ENCODE measurements around the gene APLF. TPM values are rescaled to one million over a fixed set of nuclear protein-coding genes. Genes with fewer than 3 reads are reported as not detected.

APLF gene
- total and polyA plus RNA-seq, 2 donors (not counting 3 experiments of a cell fraction or from before 2014, with no cell fraction given) = 0.75 to 2.3 TPM

- no peaks in the 10 kb centered on the region for H3K36me3 ChIP-seq (ENCODE audit: control insufficient read depth in 2 of 2, extremely low read depth in 1 of 2, insufficient read depth in 2 of 2, low read length in 2 of 2)
- no peak for TF ChIP-seq CTCF (IDR thresholded peaks at IDR 0.05; ENCODE audit: extremely low read depth in 1 of 2, insufficient read depth in 1 of 2, low read depth in 1 of 2, low read length in 2 of 2)
- no peak for TF ChIP-seq POLR2AphosphoS5 (IDR thresholded peaks at IDR 0.05; ENCODE audit: insufficient read depth, low read depth, low read length)
- no peak for TF ChIP-seq GATA2 (IDR thresholded peaks at IDR 0.05; ENCODE audit: insufficient read depth, insufficient read length, low read depth, low read length)
- no peak for TF ChIP-seq MAX (IDR thresholded peaks at IDR 0.05; ENCODE audit: insufficient read depth, insufficient read length)
- TF ChIP-seq JUN (IDR thresholded peaks at IDR 0.05; ENCODE audit: borderline replicate concordance, insufficient read depth, insufficient read length, low read depth) = no peak
- no peak for TF ChIP-seq MYC (IDR thresholded peaks at IDR 0.05; ENCODE audit: low read depth, low read length)
- TF ChIP-seq EZH2 (IDR thresholded peaks at IDR 0.05; ENCODE audit: borderline replicate concordance, low read depth, low read length, severe bottlenecking) = no peak
- no peak for TF ChIP-seq FOS (IDR thresholded peaks at IDR 0.05; ENCODE audit: borderline replicate concordance, insufficient read depth, low read length)
- no peak for TF ChIP-seq POLR2A (IDR thresholded peaks at IDR 0.05; ENCODE audit: low read depth, low read length)
- H3K79me2 ChIP-seq (ENCODE audit: control insufficient read depth, insufficient read depth, low read length) = no peaks in the 10 kb centered on the region
- ChIA-PET CTCF (interaction anchor here (0.7 to 1.0 kb wide), 3 partner anchors 37 to 74 kb away, joined by 3 to 4 read pairs (median 3); no protein-coding TSS in a partner anchor), POLR2A (no interaction called here)
- BruUV-seq (replicated peaks) = no TSS peak
- no peak overlapping the region for H3K4me2 ChIP-seq (ENCODE audit: insufficient read depth, low read length)
- intact Hi-C loops (cut with micrococcal nuclease) = no loop called here
- H3K27me3 ChIP-seq (ENCODE audit: control insufficient read depth in 2 of 2, insufficient read depth in 2 of 2, low read length in 2 of 2) = no peaks in the 10 kb centered on the region
- no peak overlapping the region for H3K9ac ChIP-seq (replicated peaks; ENCODE audit: extremely low read depth, insufficient read depth, low read length)
- H3K9me3 ChIP-seq (replicated peaks; ENCODE audit: control insufficient read depth, insufficient read depth, low read length) = no peaks in the 10 kb centered on the region
- H3K4me1 ChIP-seq (ENCODE audit: control insufficient read depth, extremely low read depth, insufficient read depth, low read length) = no peaks in the 10 kb centered on the region
- DNase-seq (ENCODE audit: low read depth, low spot score) (no peak), FAIRE-seq (no peak)
- H4K20me1 ChIP-seq (replicated peaks; ENCODE audit: control insufficient read depth, extremely low read depth, insufficient read depth, low read length) = no peaks in the 10 kb centered on the region
- H2AFZ ChIP-seq (ENCODE audit: low read depth, low read length) = no peak overlapping the region
- dilution Hi-C loops (cut with MboI; ENCODE audit: extremely low pct_ligation_motif_present, low sequenced_read_pairs) = no loop called here
- no peak overlapping the region for H3K4me3 ChIP-seq (replicated peaks in 1 of 3; ENCODE audit: insufficient read depth in 1 of 3, low read depth in 1 of 3, low read length in 3 of 3)
- no peaks in the 10 kb centered on the region for H3K9me1 ChIP-seq (replicated peaks; ENCODE audit: control insufficient read depth, extremely low read depth, insufficient read depth, low read length)
- no peak overlapping the region for H3K27ac ChIP-seq (ENCODE audit: insufficient read depth, low read depth, low read length)
Measured at GRCh38 chr2:68537809-68538208, 70.4 kb downstream of the APLF start.
